ENCODE results near the gene AHCYL1.

AHCYL1 gene

GRCh38 chr1:109975718-109976117 is 8.8 kb upstream of the AHCYL1 start:
- in situ Hi-C loops (cut with MboI; ENCODE audit: low sequenced_read_pairs): no loop called here

DNA sequence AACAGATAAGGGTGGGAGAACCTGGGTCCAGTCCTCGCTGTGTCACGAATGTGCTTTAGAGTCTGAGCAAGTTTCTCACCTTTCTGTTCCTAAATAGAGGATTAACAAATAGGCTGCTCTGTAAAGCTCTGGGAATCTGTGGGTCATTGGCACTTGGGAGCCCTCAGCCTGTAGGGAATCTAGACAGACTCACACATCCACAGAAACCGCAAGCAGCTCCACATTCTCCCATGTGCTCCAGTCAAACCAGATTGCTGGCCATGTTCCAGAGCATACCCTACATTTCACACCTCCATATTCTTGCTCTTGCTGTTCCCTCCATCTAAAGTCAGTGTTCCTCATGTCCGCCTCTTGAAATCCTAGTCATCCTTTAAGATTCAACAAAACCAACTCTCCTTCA is 7.8 kb upstream of the AHCYL1 start:
- in situ Hi-C loops (cut with MboI; ENCODE audit: low sequenced_read_pairs): no loop called here

DNA sequence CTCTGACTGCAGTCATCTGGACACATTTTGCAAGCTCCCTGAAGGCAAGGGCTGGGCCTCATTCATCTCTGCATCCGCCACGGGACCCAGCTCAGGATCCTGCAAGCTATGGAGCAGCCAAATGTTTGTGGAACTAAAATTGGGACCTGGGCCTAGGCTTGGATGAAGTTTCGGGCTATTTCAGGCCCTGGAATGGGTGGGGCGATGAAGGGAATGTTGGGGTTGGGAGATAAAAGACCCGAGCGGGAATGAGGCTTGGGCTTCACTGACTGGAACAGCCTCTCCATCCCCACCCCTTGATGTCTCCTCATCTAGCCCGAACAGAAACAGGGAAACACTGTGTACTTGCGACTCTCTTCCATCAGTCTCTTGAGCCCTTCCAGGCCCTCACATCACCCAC is 7.3 kb upstream of the AHCYL1 start:
- in situ Hi-C loops (cut with MboI; ENCODE audit: low sequenced_read_pairs): no loop called here

DNA sequence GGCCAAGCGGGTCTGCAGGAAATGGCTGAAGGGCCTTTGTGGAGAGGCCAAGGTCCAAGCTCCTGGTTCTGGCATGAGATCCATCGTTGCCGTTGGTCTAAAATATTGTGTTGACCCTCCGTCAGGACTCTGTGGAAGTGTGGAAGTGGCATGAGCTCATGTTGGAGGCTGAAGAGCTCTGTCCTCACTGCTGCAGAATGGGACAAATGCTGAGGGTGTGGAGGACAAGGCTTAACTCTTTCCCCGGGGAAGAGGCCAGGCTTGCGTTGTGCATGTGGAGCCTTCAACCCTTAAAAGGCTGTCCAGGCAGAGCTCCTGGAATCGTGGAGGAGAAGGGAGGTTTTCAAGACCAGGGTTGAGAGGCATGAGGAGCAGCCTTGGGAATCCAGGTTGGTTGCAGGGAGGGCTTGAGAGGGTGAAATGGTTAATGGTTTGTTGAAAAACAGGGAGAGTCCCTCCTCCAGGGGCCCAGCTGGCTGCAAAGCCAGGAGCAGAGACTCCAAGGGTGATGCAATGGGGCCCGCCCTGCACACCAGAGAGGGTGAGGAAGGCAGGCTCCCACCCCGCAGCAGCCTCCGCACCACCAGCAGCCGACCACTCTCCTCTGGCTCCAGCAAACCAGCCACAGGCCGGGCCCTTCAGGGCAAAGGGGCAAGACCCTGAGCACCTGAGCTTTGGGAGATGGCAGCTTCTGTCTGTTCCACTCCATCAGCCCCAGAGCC is 6.7 kb upstream of the AHCYL1 start:
- in situ Hi-C loops (cut with MboI; ENCODE audit: low sequenced_read_pairs): no loop called here

- in situ Hi-C loops (cut with MboI; ENCODE audit: low sequenced_read_pairs): no loop called here
These were observed 5.6 kb upstream of the AHCYL1 start for GRCh38 chr1:109978761-109979488.

GRCh38 chr1:109979489-109980091 is 5.0 kb upstream of the AHCYL1 start:
- in situ Hi-C loops (cut with MboI; ENCODE audit: low sequenced_read_pairs): loop anchor here (10.0 kb wide), 2 partner anchors 325 to 435 kb away; partner anchors contain the start of genes GNAI3 and GSTM4

- in situ Hi-C loops (cut with MboI; ENCODE audit: low sequenced_read_pairs): loop anchor here (10.0 kb wide), 2 partner anchors 326 to 436 kb away; partner anchors contain the start of genes GNAI3 and GSTM4
These were observed 4.1 kb upstream of the AHCYL1 start for GRCh38 chr1:109980324-109981003.

DNA sequence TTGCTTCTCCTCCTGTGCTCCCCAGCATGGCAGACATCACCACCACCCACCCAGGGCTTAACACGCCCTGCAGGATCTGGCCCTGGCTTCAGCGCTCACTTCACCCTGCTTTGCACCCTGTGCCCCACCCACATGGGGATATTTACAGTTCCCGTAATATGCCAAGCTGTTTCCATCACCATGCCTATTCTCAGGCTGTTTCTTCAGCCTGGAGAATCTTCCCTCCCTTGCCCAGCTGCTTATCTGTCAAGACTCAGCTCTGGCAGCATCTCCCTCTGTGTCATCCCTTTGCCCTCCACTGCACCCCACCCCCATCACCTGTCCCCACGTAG is 3.6 kb upstream of the AHCYL1 start:
- in situ Hi-C loops (cut with MboI; ENCODE audit: low sequenced_read_pairs): loop anchor here (10.0 kb wide), 2 partner anchors 326 to 436 kb away; partner anchors contain the start of genes GNAI3 and GSTM4

DNA sequence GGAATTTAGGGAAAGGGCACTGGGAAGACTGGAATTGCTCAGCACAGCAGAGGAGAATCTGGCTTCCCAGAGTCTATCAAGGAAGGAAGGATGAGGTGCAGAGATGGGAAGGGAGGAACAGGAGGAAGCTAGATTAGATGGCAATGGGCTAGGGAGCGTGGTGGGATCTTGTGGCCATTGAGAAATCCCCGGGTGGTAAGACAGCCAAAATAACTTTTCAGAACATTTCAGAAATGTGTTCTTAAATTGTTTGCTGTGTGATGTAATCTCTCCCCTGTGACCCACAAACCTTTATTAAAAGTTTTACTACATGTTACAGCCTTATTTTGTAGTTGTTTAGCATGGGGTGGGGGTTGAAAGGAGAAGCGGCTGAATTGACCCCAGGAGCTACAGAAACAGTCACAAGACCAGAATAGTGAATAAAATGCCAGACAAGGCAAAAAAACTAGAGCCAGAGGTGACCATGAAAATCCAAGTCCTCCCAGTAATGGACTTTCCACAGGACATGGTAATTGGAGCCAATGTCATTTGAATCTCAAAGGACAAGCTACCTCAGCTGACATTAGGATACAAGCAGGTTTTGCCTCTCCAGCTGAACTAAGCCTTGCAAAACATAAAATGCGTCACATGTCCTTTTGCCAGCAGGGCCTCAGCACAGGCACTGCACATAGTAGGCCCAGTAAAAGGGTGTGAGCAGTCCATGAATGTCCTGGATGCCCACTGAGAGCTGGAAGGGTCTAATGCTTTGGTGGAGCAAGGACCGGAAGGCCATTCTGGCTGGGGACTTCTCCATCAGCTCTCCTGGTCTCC is 980 bp upstream of the AHCYL1 start:
- in situ Hi-C loops (cut with MboI; ENCODE audit: low sequenced_read_pairs): loop anchor here (10.0 kb wide), 2 partner anchors 329 to 439 kb away; partner anchors contain the start of genes GNAI3 and GSTM4

- in situ Hi-C loops (cut with MboI; ENCODE audit: low sequenced_read_pairs): loop anchor here (10.0 kb wide), 2 partner anchors 329 to 439 kb away; partner anchors contain the start of genes GNAI3 and GSTM4
These were observed 442 bp upstream of the AHCYL1 start for GRCh38 chr1:109984190-109984455.

GRCh38 chr1:109985247-109986053 is 885 bp downstream of the AHCYL1 start:
- in situ Hi-C loops (cut with MboI; ENCODE audit: low sequenced_read_pairs): loop anchor here (5.0 to 10.0 kb wide), 3 partner anchors 208 to 441 kb away; partner anchors contain the start of genes GNAI3 and GSTM4

DNA sequence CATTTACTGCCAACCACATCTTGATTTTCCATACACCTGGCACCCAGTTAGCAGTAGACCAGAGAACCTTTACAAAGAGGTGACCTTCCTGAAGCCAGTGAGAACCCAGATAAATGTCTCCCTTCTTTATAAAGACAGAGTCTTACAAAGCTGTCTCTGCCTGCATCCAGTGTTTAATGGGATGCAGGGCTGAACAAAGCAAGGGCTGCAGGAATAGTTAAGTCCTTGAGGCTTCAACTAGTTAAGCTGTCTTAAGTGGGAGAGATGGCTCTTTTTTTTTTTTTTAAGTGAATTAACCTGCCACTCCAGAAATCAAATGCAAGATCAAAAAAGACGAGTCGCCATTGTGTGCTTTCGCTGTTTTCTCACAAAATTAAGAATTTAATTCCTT is 1.5 kb downstream of the AHCYL1 start:
- in situ Hi-C loops (cut with MboI; ENCODE audit: low sequenced_read_pairs): loop anchor here (5.0 to 10.0 kb wide), 3 partner anchors 209 to 441 kb away; partner anchors contain the start of genes GNAI3 and GSTM4

GRCh38 chr1:109988349-109988914 is 3.9 kb downstream of the AHCYL1 start:
- in situ Hi-C loops (cut with MboI; ENCODE audit: low sequenced_read_pairs): loop anchor here (5.0 to 10.0 kb wide), 3 partner anchors 211 to 444 kb away; partner anchors contain the start of genes GNAI3 and GSTM4

DNA sequence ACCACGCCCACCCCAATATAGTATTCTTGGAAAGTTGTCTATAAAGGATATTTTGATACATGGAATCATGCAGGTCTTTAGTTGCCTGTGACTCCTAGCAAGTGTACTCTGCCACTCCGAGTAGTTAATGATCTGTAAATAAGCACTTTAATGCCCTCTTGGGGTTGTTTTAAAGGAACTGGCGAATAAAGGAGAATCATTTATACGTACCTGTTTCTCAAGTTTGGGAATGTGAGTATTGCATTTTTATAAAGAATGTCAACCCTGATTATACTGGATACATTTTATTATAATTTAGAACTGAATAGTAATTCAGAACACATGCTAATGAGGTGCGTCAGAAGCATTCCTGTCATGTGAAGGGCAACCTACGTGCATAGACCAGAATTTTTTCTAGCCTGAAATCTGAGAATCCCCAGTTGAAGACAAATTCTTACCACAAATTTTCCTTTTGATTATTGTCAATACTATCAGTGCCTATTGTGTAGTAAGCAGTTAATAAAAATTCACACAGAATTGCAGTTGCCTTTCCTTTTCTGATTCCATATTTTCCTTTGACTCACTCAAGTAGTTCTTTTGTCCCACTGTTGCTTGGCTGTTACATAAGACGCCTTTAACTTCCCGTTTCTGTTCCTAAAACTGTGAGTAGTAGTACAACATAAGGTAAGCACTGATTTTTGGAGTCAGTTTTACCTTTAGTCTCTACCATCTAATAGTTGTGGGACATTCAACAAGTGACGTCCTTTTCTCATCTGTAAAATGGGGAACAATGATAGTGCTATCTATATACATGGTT is 5.1 kb downstream of the AHCYL1 start:
- in situ Hi-C loops (cut with MboI; ENCODE audit: low sequenced_read_pairs): loop anchor here (5.0 to 10.0 kb wide), 3 partner anchors 212 to 445 kb away; partner anchors contain the start of genes GNAI3 and GSTM4

DNA sequence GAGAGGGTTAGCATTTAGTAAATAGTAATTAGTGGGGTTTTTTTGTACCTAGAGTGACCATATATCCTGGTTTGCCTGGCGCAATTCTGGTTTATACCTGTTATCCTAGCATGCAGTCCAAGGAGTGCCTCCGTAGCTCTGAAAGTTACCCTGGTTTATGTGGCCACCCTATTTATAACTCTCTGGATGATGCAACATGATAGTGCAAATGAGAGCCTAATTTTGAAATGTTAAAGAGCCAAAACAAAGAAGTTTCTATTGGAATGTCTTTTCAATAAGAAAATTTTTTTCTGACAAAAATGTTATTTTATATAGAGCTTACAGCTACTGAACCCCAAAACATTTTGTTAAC is 5.7 kb downstream of the AHCYL1 start:
- in situ Hi-C loops (cut with MboI; ENCODE audit: low sequenced_read_pairs): no loop called here

DNA sequence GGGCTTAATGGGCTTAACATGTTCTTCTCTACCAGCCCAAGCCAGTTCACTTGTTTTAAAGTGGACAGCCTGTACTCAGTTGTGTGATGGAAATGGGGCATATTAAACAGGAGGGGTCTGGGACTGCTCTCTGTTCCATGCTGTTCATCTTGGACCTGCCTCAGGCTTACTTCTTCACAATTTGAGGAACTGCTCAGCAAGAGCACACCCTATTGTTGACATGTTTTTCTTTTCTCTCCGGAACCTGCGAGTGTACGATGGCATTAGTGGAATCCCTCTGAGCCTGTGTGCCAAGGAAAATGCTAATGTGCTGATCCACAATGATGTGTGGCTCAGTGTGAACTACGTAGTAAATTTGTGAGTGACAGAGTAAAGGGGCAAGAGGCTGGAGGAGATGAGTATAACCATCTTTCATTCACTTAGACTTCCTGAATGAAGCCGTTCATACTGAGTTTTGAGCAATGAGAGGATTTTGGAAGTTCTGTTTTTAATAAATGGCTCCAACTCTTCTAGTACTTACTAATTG is 6.9 kb downstream of the AHCYL1 start:
- in situ Hi-C loops (cut with MboI; ENCODE audit: low sequenced_read_pairs): no loop called here

DNA sequence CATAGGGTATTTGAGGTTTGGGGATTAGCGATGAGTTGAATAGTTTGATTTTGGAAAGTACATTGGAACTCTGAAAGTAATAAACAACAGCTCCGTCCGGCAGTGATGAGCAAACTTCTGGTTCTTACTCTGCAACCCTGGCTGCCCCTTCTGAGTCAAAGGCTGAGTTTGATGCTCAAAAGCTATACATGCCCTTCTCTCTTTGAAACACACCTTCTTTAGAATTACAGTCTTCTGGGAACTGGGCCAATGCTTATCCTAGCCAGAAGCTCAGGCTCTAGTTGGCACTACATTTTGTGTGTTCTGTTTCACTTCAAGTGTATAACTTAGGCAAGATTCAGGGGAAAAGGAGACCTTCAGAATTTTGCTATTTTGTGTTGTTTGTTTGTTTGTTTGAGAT is 9.3 kb downstream of the AHCYL1 start:
- in situ Hi-C loops (cut with MboI; ENCODE audit: low sequenced_read_pairs): no loop called here

DNA sequence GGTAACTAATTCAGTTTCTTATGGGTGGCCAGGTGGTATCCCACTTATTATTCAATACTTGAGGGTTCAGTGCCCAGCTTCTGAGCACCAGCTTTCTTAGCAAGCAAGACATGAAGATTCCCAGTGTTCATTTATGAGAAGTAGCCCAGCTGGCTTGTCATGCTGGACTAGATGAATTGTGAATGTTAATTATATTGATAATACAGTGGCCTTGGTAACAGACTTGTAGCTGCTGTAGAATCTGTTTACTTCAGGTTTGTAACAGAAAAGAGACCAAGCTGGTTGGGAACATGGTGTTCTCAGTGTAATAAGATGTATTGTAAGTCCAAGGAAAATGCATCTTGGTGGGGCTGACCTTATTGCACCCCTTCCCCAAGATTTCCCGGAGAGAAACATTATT is 10.1 kb downstream of the AHCYL1 start:
- in situ Hi-C loops (cut with MboI; ENCODE audit: low sequenced_read_pairs): no loop called here

Measured in HL-60/S4 treated with retinoic acid at 250 ng/mL for 4 days and 3 days (cell line).